GM23248 (cell line): ENCODE results near the gene NCAPD2. TPM values are rescaled to one million over a fixed set of nuclear protein-coding genes. Genes with fewer than 3 reads are reported as not detected.
A peak's percentile ranks its signal among the peaks of the same experiment; 100 is the strongest.

Source experiments
- DNase-seq: peaks from one replicate; pipeline ENCODE4 v3.0.0-alpha.2; 2015
- H2AFZ ChIP-seq: fragments of 200-600 bp; sonication (generic); 2 replicates; pipeline ENCODE4 v1.6.1; 2016; ENCODE audit warnings: antibody characterized with exemption
- H3F3A ChIP-seq: fragments of 200-600 bp; sonication (generic); 2 replicates; pipeline ENCODE4 v1.6.1; 2016; ENCODE audit warnings: mild to moderate bottlenecking, antibody characterized with exemption, mixed run types; ENCODE audit not compliant: insufficient read depth
- H3K27ac ChIP-seq: fragments of 200-600 bp; sonication (generic); 2 replicates; pipeline ENCODE4 v1.5.1; 2016; ENCODE audit warnings: mild to moderate bottlenecking
- H3K27me3 ChIP-seq: fragments of 200-600 bp; sonication (generic); replicated peaks from 2 replicates; pipeline ENCODE4 v1.6.1; 2016; ENCODE audit warnings: mild to moderate bottlenecking; ENCODE audit not compliant: insufficient read depth
- H3K36me3 ChIP-seq: fragments of 200-600 bp; sonication (generic); 2 replicates; pipeline ENCODE4 v1.6.1; 2016; ENCODE audit warnings: low read depth, mild to moderate bottlenecking
- H3K4me1 ChIP-seq: fragments of 200-600 bp; sonication (generic); 2 replicates; pipeline ENCODE4 v1.6.1; 2016; ENCODE audit warnings: mild to moderate bottlenecking; ENCODE audit not compliant: insufficient read depth
- H3K4me2 ChIP-seq: fragments of 200-600 bp; sonication (generic); one replicate; pipeline ENCODE4 v1.6.1; 2016; ENCODE audit warnings: mild to moderate bottlenecking; ENCODE audit not compliant: unreplicated experiment
- H3K4me3 ChIP-seq: fragments of 200-600 bp; sonication (generic); 2 replicates; pipeline ENCODE4 v1.5.1; 2016; ENCODE audit warnings: mild to moderate bottlenecking
- H3K79me2 ChIP-seq: fragments of 200-600 bp; sonication (generic); 2 replicates; pipeline ENCODE4 v1.6.1; 2016; ENCODE audit warnings: mild to moderate bottlenecking; ENCODE audit not compliant: insufficient read depth
- H3K9ac ChIP-seq: fragments of 200-600 bp; sonication (generic); 2 replicates; pipeline ENCODE4 v1.6.1; 2016; ENCODE audit warnings: mild to moderate bottlenecking
- H3K9me2 ChIP-seq: fragments of 200-600 bp; sonication (generic); 2 replicates; pipeline ENCODE4 v1.6.1; 2016; ENCODE audit warnings: mixed run types, mild to moderate bottlenecking, moderate library complexity; ENCODE audit not compliant: insufficient read depth
- H3K9me3 ChIP-seq: fragments of 200-600 bp; sonication (generic); one replicate; pipeline ENCODE4 v1.6.1; 2017; ENCODE audit warnings: low read depth
- H4K20me1 ChIP-seq: fragments of 200-600 bp; sonication (generic); 2 replicates; pipeline ENCODE4 v1.6.0; 2016; ENCODE audit not compliant: insufficient read depth
- EZH2 ChIP-seq: fragments of 200-600 bp; sonication (generic); IDR thresholded peaks from 2 replicates; pipeline ENCODE4 v1.6.1; 2018; ENCODE audit warnings: antibody characterized with exemption, mild to moderate bottlenecking; ENCODE audit not compliant: insufficient read depth, poor library complexity, severe bottlenecking
- EZH2phosphoT487 ChIP-seq: fragments of 200-600 bp; sonication (generic); IDR thresholded peaks from 2 replicates; pipeline ENCODE4 v1.6.1; 2018; ENCODE audit warnings: antibody characterized with exemption, moderate library complexity, mild to moderate bottlenecking, low read depth; ENCODE audit not compliant: insufficient read depth
- WGBS, 2 experiments: methylation state at CpG; one replicate each; pipeline ENCODE4 v1.1.6; 2015 to 2017; ENCODE audit warnings: low lambda C conversion rate in 2 of 2, low coverage in 1 of 2; ENCODE audit errors: missing lambda C conversion rate in 2 of 2; 5-methylcytosine and 5-hydroxymethylcytosine counted together
- in situ Hi-C: fragments of 300-500 bp; cut with MboI; formaldehyde crosslinking; loops from 2 replicates; pipeline ENCODE4 v1.15.0; 2020
- polyA plus RNA-seq: library from polyadenylated mRNA; unstranded; fragments of >200 nt; fragmentation: Nextera tagmentation; extraction: Ambion mirVana; gene quantifications from 2 replicates; pipeline ENCODE4 v1.2.1, GENCODE V29; 2016
- total RNA-seq: library from RNA; depleted of rRNA; stranded (reverse); fragments of >200 nt; shearing (Covaris generic); gene quantifications from 2 replicates; pipeline ENCODE4 v1.2.3, GENCODE V29; 2014

NCAPD2 gene
- total and polyA plus RNA-seq, 2 experiments from 2014 or later = 15.5 to 26.3 TPM

- WGBS, 2 experiments = 4 to 7% methylated on average over 9 of the region's 9 CpGs
- Histone ChIP-seq H3K36me3 (no peaks in the 10 kb centered on the region), H3K27ac (peak overlapping the region; percentile 79), H4K20me1 (no peaks in the 10 kb centered on the region), H3K9ac (peak overlapping the region; percentile 93), H3F3A (0 out of 2 replicates have a peak, but pooled peaks cover 5% of the 10 kb centered on the region), H3K79me2 (peaks cover 17% of the 10 kb centered on the region), H3K4me2 (peak overlapping the region; percentile 96), H3K9me3 (no peaks in the 10 kb centered on the region), H2AFZ (peak overlapping the region; percentile 81), H3K4me1 (peaks cover 13% of the 10 kb centered on the region), H3K9me2 (no peaks in the 10 kb centered on the region), H3K4me3 (peak overlapping the region; percentile 89), H3K27me3 (no peaks in the 10 kb centered on the region)
- in situ Hi-C loops = no loop called here
- TF ChIP-seq EZH2 (no peak), EZH2phosphoT487 (no peak)
- DNase-seq = peak; percentile 37
These were observed 41.5 kb upstream of the NCAPD2 start for GRCh38 chr12:6452245-6452943.

- no peaks in the 10 kb centered on the region for H3K36me3 ChIP-seq
- peaks cover 17% of the 10 kb centered on the region for H3K79me2 ChIP-seq
- 84 to 89% methylated on average over 15 to 17 of the region's 17 CpGs for WGBS, 2 experiments
- H3F3A ChIP-seq = 0 out of 2 replicates have a peak, but pooled peaks cover 5% of the 10 kb centered on the region
- in situ Hi-C loops = no loop called here
- DNase-seq = peak; percentile 41
- H3K27ac ChIP-seq = peak overlapping the region; percentile 79
- H3K4me2 ChIP-seq = peak overlapping the region; percentile 96
- peak overlapping the region; percentile 81; the same call in 1 of the 2 replicates for H2AFZ ChIP-seq
- H4K20me1 ChIP-seq = no peaks in the 10 kb centered on the region
- peak overlapping the region; percentile 89 for H3K4me3 ChIP-seq
- H3K9ac ChIP-seq = peak overlapping the region; percentile 93
- no peaks in the 10 kb centered on the region for H3K27me3 ChIP-seq
- TF ChIP-seq EZH2 = no peak
- TF ChIP-seq EZH2phosphoT487 = no peak
- peaks cover 13% of the 10 kb centered on the region for H3K4me1 ChIP-seq
- no peaks in the 10 kb centered on the region for H3K9me3 ChIP-seq
- no peaks in the 10 kb centered on the region for H3K9me2 ChIP-seq
These were observed 40.8 kb upstream of the NCAPD2 start for GRCh38 chr12:6452944-6453630.

- Histone ChIP-seq H3K9me2 (no peaks in the 10 kb centered on the region), H3K9me3 (no peaks in the 10 kb centered on the region), H3K27ac (no peak overlapping the region), H3K36me3 (peaks cover 7% of the 10 kb centered on the region; the same call in 1 of the 2 replicates), H3K4me2 (no peak overlapping the region), H3K4me3 (no peak overlapping the region), H3K9ac (no peak overlapping the region), H2AFZ (no peak overlapping the region), H3F3A (peaks cover 9% of the 10 kb centered on the region; the same call in 1 of the 2 replicates), H4K20me1 (no peaks in the 10 kb centered on the region), H3K4me1 (peaks cover 5% of the 10 kb centered on the region), H3K27me3 (no peaks in the 10 kb centered on the region), H3K79me2 (no peaks in the 10 kb centered on the region)
- in situ Hi-C loops = no loop called here
- 92 to 93% methylated on average over 12 of the region's 12 CpGs for WGBS, 2 experiments
- DNase-seq = no peak
- TF ChIP-seq EZH2 = no peak
- TF ChIP-seq EZH2phosphoT487 = no peak
These were observed 36.5 kb upstream of the NCAPD2 start for GRCh38 chr12:6457220-6457945.

- no peaks in the 10 kb centered on the region for H4K20me1 ChIP-seq
- H3K4me2 ChIP-seq = no peak overlapping the region
- peaks cover 8% of the 10 kb centered on the region; the same call in 1 of the 2 replicates for H3K36me3 ChIP-seq
- no peak overlapping the region for H2AFZ ChIP-seq
- H3K27ac ChIP-seq = no peak overlapping the region
- TF ChIP-seq EZH2 (no peak), EZH2phosphoT487 (no peak)
- WGBS, 2 experiments = 83 to 88% methylated on average over 14 of the region's 14 CpGs
- no peak for DNase-seq
- peaks cover 4% of the 10 kb centered on the region; the same call in 1 of the 2 replicates for H3F3A ChIP-seq
- no peak overlapping the region for H3K4me3 ChIP-seq
- no peaks in the 10 kb centered on the region for H3K79me2 ChIP-seq
- H3K9me3 ChIP-seq = no peaks in the 10 kb centered on the region
- no peaks in the 10 kb centered on the region for H3K9me2 ChIP-seq
- in situ Hi-C loops = no loop called here
- no peak overlapping the region for H3K9ac ChIP-seq
- no peaks in the 10 kb centered on the region for H3K27me3 ChIP-seq
- no peaks in the 10 kb centered on the region for H3K4me1 ChIP-seq
These were observed 35.5 kb upstream of the NCAPD2 start for GRCh38 chr12:6458281-6459003.
